ENCODE data around the gene IGF2BP2.
"Not testable (repeated sequence)": the region's sequence is repeated elsewhere in the genome, so short reads cannot be mapped to it uniquely, and the experiment has no call there.

Gene IGF2BP2

GRCh38 chr3:185831990-185832389 is 7.1 kb upstream of the IGF2BP2 start:
- DNase-seq = no peak

DNA sequence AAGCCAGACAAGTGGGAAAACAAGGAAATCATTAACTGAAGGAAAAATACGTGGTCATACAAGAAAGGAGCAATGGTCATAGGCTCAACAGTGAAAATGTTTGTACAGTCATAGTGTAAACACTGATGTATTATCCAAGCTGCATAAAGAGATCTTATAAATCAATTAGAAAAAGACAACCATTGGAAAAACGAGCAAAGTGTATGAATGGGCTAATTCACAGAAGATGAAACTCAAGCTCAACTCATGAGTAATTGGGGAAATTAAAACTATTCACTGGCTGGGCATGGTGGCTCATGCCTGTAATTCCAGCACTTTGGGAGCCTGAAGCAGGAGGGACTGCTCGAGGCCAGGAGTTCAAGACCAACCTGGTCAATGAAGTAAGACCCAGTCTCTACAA is 6.4 kb upstream of the IGF2BP2 start:
- no peak for DNase-seq

- DNase-seq = no peak
Measured at GRCh38 chr3:185830018-185830797, 5.4 kb upstream of the IGF2BP2 start.

DNA sequence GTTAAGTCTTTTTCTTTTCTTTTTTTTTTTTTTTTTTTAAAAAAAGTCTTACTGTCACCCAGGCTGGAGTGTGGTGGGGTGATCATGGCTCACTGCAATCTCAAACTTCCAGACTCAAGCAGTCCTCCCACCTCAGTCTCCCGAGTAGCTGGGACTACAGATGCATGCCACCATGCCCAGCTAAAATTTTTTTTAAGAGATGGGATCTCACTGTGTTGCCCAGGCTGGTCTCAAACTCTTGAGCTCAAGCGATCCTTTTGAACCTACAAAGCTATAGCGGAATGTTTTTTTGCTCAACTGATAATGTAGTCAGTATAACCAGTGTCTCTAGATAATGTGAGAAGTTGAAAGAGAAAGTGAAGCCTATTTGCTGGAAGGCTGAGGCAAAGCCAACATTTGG is 3.9 kb upstream of the IGF2BP2 start:
- DNase-seq = no peak

- DNase-seq = no peak
Measured at GRCh38 chr3:185827595-185828344, 2.9 kb upstream of the IGF2BP2 start.

DNA sequence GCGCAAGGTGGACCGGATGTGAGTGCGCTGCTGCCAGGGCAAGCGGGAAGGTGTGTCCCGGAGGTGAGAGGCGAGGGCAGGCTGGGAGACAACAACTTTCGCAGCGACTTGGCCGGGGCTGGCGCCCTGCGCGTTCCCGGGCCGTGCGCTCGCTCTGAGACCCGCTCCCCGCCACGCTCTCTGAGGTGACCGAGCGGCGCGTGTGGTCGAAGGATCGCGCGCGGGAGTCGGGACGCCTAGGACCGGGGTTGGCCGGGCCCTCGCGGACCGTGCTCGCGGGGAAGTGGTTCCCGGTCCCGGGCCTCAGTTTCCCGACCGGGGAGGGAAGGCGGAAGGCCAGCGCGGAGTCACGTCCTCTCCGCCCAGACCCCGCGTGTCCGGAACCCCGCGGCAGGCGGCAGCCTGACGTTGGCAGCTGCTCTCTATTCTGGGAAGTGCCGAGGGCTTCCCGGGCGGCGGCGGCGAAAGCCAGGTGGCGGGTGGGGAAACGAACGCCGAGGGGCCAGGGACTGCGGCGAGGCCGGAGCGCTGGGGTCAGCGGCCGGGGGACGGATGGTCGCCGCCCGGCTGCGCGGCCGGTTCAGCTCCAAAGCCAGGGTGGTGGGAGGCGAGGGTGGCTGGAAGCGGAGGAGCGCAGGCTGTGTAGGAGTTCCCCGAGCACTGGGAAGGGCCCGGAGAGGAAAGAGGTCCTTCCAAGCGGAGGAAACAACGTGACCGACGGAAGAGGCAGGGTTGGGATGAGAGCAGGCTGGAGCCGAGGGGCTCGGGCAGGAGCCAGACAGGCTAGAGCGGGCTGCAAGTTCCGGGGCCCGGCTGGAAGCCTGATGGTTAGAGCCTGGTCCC is 1.0 kb upstream of the IGF2BP2 start:
- no peak for DNase-seq

GRCh38 chr3:185824051-185825005 is 514 bp downstream of the IGF2BP2 start:
- no peak for DNase-seq

GRCh38 chr3:185823078-185824044 is 1.5 kb downstream of the IGF2BP2 start:
- no peak for DNase-seq

GRCh38 chr3:185822221-185823000 is 2.4 kb downstream of the IGF2BP2 start:
- DNase-seq = no peak

DNA sequence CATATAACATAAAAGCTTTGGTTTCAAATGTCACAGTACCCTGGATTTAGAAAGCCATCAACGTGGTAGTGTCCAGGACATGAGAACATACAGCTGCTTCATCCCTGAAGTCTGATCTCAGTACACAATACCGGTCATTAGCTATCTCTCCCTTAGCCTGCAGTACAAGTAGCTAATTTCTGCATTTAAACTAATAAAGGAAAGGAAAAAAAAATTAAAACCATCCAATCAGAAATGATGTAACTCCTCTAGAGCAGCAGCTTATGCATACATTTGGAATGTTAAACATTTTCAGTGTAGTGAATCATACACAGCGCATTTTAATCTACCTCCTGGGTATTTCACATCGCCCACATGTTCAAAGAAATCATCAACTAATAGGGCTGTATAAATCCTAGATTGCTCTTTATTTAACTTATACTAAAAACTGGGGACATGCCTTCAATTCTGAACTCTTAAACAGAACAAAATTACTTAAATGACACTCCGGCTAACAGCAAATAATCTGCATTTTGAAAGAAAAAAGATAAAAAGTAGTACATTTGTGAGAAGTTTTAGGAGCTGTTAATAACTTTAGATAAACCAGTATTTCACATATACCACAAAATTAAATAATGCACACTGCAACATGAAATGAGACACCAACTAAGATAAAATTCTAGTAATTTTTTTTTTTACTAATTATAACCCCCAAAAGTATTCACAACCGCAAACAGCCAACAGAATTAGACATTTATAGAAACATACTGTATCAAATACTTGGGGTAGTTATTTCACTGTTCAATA is 3.7 kb downstream of the IGF2BP2 start:
- DNase-seq = no peak

GRCh38 chr3:185818267-185818875 is 6.5 kb downstream of the IGF2BP2 start:
- no peak for DNase-seq

DNA sequence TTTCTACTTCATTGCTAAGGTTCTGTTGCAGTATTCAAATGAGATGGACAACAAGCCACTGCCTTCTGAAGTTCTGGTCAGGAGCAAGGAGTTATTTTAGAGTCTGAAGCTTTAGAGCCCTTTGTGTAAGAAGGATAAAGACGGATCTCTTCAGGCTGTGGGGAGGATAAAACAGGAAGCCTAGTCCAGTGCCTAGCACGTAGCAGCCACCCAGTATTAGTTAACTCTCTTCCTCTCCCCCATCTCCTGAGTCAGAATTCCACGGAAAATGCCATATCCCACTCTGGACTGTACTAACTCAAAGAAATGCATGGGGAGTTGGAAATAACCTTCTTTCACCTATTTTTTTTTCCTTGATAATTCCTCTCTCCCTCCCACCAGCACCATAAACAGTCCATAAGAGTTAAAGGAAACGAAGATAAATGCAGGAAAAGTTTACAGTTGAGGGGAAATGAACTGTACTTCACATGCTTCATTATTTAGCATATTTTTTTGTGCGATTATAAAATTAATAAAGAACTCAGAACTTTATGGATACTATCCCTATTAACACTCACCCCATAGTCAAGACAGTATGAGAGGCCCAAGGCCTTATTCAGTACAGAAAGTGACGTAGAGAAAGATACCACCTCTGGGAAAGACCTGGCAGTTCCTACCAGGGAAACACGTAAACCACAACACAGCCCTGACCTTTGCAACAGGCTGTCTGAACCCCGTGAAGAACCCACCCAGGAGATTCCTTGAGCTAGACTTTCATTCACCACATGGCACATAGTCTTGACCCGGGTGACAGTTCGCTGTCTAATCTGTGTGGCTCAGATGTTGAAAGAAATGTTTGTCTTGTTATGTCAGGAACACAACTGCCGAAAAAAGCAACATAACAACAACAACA is 9.2 kb downstream of the IGF2BP2 start:
- DNase-seq = no peak

- DNase-seq = no peak
Measured at GRCh38 chr3:185813691-185814215, 11.1 kb downstream of the IGF2BP2 start.

GRCh38 chr3:185813205-185813604 is 11.6 kb downstream of the IGF2BP2 start:
- DNase-seq = no peak

DNA sequence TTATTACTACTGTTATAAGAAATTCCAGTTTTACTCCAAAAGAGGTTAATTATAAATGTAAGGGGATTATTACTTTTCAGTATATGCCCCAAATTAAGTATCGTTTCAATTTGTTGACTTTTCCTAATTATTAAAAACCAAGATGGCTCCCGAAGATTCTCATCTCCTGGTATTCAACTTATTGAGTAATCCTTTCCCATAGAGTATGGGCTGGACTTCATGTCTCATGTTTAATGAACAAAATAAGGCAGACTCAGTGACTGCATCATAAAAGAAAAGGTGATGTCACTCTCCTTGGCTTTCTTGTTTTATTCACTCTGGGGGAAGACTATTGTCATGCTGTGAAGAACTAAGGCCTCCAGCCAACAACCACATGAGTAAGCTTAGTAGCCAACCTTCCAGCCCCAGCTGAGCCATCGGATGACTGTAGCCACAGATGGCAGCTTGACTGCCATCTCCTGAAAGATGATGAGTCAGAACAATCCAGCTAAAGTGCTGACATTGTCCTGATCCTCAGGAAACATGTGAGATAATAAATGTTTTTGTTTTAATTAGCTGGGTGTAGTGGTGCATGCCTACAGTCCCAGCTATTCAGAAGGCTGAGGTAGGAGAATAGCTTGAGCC is 17.3 kb downstream of the IGF2BP2 start:
- DNase-seq = no peak

GRCh38 chr3:185798831-185799110 is 26.1 kb downstream of the IGF2BP2 start:
- not testable (repeated sequence) for DNase-seq
